GM19438 (cell line): ENCODE measurements around the gene IFNA8.
"Not testable (repeated sequence)": the region's sequence is repeated elsewhere in the genome, so short reads cannot be mapped to it uniquely, and the experiment has no call there.

Experiments
- ATAC-seq: cut with Tn5 transposase; IDR thresholded peaks from one replicate; pipeline ENCODE4 v1.9.1; 2021; ENCODE audit warnings: low read depth; ENCODE audit not compliant: unreplicated experiment

Gene IFNA8

GRCh38 chr9:21415493-21416267, 6.8 kb downstream of the IFNA8 start:
- ATAC-seq, result no peak

GRCh38 chr9:21428235-21428634, 19.3 kb downstream of the IFNA8 start:
- ATAC-seq, result no peak

- ATAC-seq, result no peak
Observed at GRCh38 chr9:21429191-21429590, 20.3 kb downstream of the IFNA8 start.

- no peak for ATAC-seq
Observed at GRCh38 chr9:21432672-21433425, 23.9 kb downstream of the IFNA8 start.

- no peak for ATAC-seq
Observed at GRCh38 chr9:21434202-21435014, 25.5 kb downstream of the IFNA8 start.

- ATAC-seq, result not testable (repeated sequence)
Observed at GRCh38 chr9:21435015-21435383, 26.1 kb downstream of the IFNA8 start.

- no peak for ATAC-seq
Observed at GRCh38 chr9:21440139-21440538, 31.2 kb downstream of the IFNA8 start, which contains the start of gene IFNA1. IFNA1 (plus strand) TSS chr9:21440439; CDS start chr9:21440508, 69 bp downstream.

GRCh38 chr9:21443849-21444625, 35.1 kb downstream of the IFNA8 start:
- ATAC-seq, result peak; percentile 91

GRCh38 chr9:21449312-21449711, 40.4 kb downstream of the IFNA8 start:
- not testable (repeated sequence) for ATAC-seq

- ATAC-seq, result no peak
Observed at GRCh38 chr9:21450733-21451394, 41.9 kb downstream of the IFNA8 start.

- ATAC-seq, result no peak
Observed at GRCh38 chr9:21452681-21453080, 43.8 kb downstream of the IFNA8 start.

- no peak for ATAC-seq
Observed at GRCh38 chr9:21454149-21454548, 45.2 kb downstream of the IFNA8 start.

- peak; percentile 97 for ATAC-seq
Observed at GRCh38 chr9:21455320-21455719, 46.4 kb downstream of the IFNA8 start.
